B cell (primary cell): ENCODE results near the gene GNAI2. TPM values are rescaled to one million over a fixed set of nuclear protein-coding genes. Genes with fewer than 3 reads are reported as not detected.
A peak's percentile ranks its signal among the peaks of the same experiment; 100 is the strongest.

Experiments
- ATAC-seq: fragments of 200-7000 bp; cut with Tn5 transposase; one replicate; pipeline ENCODE4 v1.10.0; 2021; ENCODE audit warnings: low read depth, mild to moderate bottlenecking, moderate number of reproducible peaks, moderate library complexity
- CTCF ChIA-PET: fragments of 350-600 bp; sonication (Branson Sonifier 250); formaldehyde crosslinking; loops from one replicate; lab custom pipeline; 2021; ENCODE audit warnings: antibody characterized with exemption, inconsistent platforms; lab: Charles Lee
- POLR2A ChIA-PET: fragments of 350-600 bp; sonication (Branson Sonifier 250); formaldehyde crosslinking; loops from one replicate; lab custom pipeline; 2021; ENCODE audit warnings: antibody characterized with exemption; lab: Charles Lee
- DNase-seq: peaks from one replicate; pipeline ENCODE4 v3.0.0; 2013
- H2AFZ ChIP-seq: 2 replicates; pipeline ENCODE4 v1.6.1; 2012; ENCODE audit warnings: mild to moderate bottlenecking, low read depth, low read length; ENCODE audit not compliant: insufficient read depth, poor library complexity, severe bottlenecking
- H3K27ac ChIP-seq, 2 donors: 1 replicate in 1 of 2; 2 replicates in 1 of 2; pipeline ENCODE4 v1.5.1; 2012 to 2013; ENCODE audit warnings: low read length in 2 of 2, mild to moderate bottlenecking in 2 of 2, moderate library complexity in 1 of 2
- H3K27me3 ChIP-seq, 4 experiments: fragments of 200-600 bp in 1 of 4; sonication (generic) in 1 of 4; replicated peaks in 1 of 4; 1 replicate in 2 of 4; 2 replicates in 2 of 4; pipeline versions ENCODE4 v1.6.1 to v1.7.0; 2013 to 2016; ENCODE audit warnings: low read length in 3 of 4, mild to moderate bottlenecking in 2 of 4, mixed read lengths in 1 of 4, moderate library complexity in 1 of 4; ENCODE audit not compliant: insufficient read depth in 4 of 4, control insufficient read depth in 3 of 4; ENCODE audit errors: control extremely low read depth in 1 of 4
- H3K36me3 ChIP-seq, 2 experiments: replicated peaks in 1 of 2; 1 replicate in 1 of 2; 2 replicates in 1 of 2; pipeline versions ENCODE4 v1.6.1 to v1.7.1; 2013; ENCODE audit warnings: low read length in 1 of 2; ENCODE audit not compliant: insufficient read depth in 2 of 2, control insufficient read depth in 1 of 2; ENCODE audit errors: control extremely low read depth in 1 of 2, extremely low read depth in 1 of 2
- H3K4me1 ChIP-seq, 2 donors: fragments of 200-600 bp in 1 of 2; sonication (generic) in 1 of 2; 1 replicate in 1 of 2; 2 replicates in 1 of 2; pipeline versions ENCODE4 v1.5.1 to v1.6.1; 2013 to 2017; ENCODE audit warnings: low read length in 2 of 2; ENCODE audit not compliant: control insufficient read depth in 2 of 2, insufficient read depth in 2 of 2
- H3K4me2 ChIP-seq: replicated peaks from 2 replicates; pipeline ENCODE3; 2012; ENCODE audit warnings: mild to moderate bottlenecking, low read depth, low read length; ENCODE audit not compliant: poor library complexity, severe bottlenecking
- H3K4me3 ChIP-seq, 5 experiments: fragments of 200-600 bp in 1 of 5; sonication (generic) in 1 of 5; 1 replicate in 3 of 5; 2 replicates in 2 of 5; pipeline versions ENCODE4 v1.5.1 to v1.7.0; 2011 to 2016; ENCODE audit warnings: low read length in 4 of 5, mild to moderate bottlenecking in 4 of 5, low read depth in 2 of 5, control low read depth in 1 of 5, moderate library complexity in 1 of 5; ENCODE audit not compliant: insufficient read depth in 1 of 5; ENCODE audit errors: control extremely low read depth in 1 of 5, extremely low read depth in 1 of 5
- H3K79me2 ChIP-seq: fragments of 200-600 bp; sonication (generic); one replicate; pipeline ENCODE4 v1.6.0; 2016; ENCODE audit warnings: low read length; ENCODE audit not compliant: control insufficient read depth, insufficient read depth
- H3K9ac ChIP-seq: fragments of 200-600 bp; sonication (generic); 2 replicates; pipeline ENCODE4 v1.6.1; 2017; ENCODE audit warnings: mild to moderate bottlenecking, low read length, moderate library complexity
- H3K9me3 ChIP-seq, 3 donors: one replicate each; pipeline versions ENCODE4 v1.6.1 to v1.7.1; 2013; ENCODE audit warnings: low read length in 2 of 3; ENCODE audit not compliant: control insufficient read depth in 2 of 3, insufficient read depth in 1 of 3; ENCODE audit errors: control extremely low read depth in 1 of 3
- H4K20me1 ChIP-seq: 2 replicates; pipeline ENCODE4 v1.6.0; 2012; ENCODE audit warnings: mild to moderate bottlenecking, low read length; ENCODE audit not compliant: insufficient read depth, control insufficient read depth, poor library complexity, severe bottlenecking
- H3K27ac Mint-ChIP-seq: one replicate; pipeline ENCODE4 v1.8.0; 2021; ENCODE audit warnings: mixed read lengths
- H3K27me3 Mint-ChIP-seq: one replicate; pipeline ENCODE4 v1.8.0; 2021; ENCODE audit warnings: mixed read lengths
- H3K4me1 Mint-ChIP-seq: one replicate; pipeline ENCODE4 v1.8.0; 2021; ENCODE audit warnings: mixed read lengths
- H3K4me3 Mint-ChIP-seq: one replicate; pipeline ENCODE4 v1.8.0; 2021; ENCODE audit warnings: mixed read lengths
- H3K9me3 Mint-ChIP-seq: one replicate; pipeline ENCODE4 v1.8.0; 2022; ENCODE audit warnings: mixed read lengths; ENCODE audit not compliant: insufficient read depth
- EZH2 ChIP-seq: IDR thresholded peaks from 2 replicates; pipeline ENCODE4 v1.6.1; 2012; ENCODE audit warnings: borderline replicate concordance, low read depth, mild to moderate bottlenecking, moderate library complexity, low read length; ENCODE audit not compliant: insufficient read depth, poor library complexity, severe bottlenecking
- WGBS: methylation state at CpG from one replicate; pipeline ENCODE4 v1.1.5; 2013; ENCODE audit warnings: missing lambda C conversion rate; ENCODE audit not compliant: insufficient coverage; 5-methylcytosine and 5-hydroxymethylcytosine counted together
- intact Hi-C: fragments of 100-400 bp; cut with micrococcal nuclease; formaldehyde crosslinking; loops from one replicate; pipeline ENCODE4 v1.10.0; 2022
- polyA plus RNA-seq: library from polyadenylated mRNA; depleted of rRNA; stranded (reverse); fragments of >200 nt; gene quantifications from 2 replicates; pipeline ENCODE4 v1.2.3, GENCODE V29; 2012
- total RNA-seq, 2 donors: library from RNA; stranded (reverse); fragments of 120-200 nt in 1 of 2; gene quantifications; 1 replicate in 1 of 2; 2 replicates in 1 of 2; pipeline versions ENCODE4 v1.2.3 to v1.2.4, GENCODE V29; 2013 to 2022
- TF ChIP-seq, protein P1 (sequence below): fragments of 200-600 bp; IDR thresholded peaks from one replicate; pipeline ENCODE4 v1.8.0; 2022; ENCODE audit warnings: antibody characterized with exemption, mild to moderate bottlenecking

The GNAI2 gene
- total and polyA plus RNA-seq, 2 donors (not counting 1 experiment from before 2014, with no cell fraction given), result 302 to 491 TPM

DNA sequence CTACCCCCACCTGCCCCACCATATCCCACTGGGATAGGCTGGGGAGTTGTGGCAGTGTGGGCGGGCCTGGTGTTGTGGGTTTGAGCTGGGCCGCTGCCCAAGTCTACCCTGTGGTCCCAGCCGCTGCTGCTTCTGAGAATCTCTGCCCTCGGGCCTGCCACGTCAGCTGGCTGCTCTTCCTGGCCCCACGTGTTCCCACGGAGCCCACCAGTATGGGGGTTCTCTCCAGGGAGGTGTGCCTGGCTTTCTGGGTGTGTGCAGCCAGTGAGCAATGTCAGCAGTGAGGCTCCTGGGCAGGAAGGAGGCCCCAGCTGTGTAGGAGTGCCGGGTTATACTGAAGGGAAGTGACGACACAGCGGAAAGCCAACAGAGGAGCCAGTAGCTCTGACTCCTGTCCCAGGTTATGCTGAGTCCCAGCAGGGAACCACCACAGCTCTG, 10.5 kb downstream of the GNAI2 start:
- peak overlapping the region; percentile 76 to 86 for H3K27ac ChIP-seq
- peaks cover 0 to 56% of the 10 kb centered on the region in 2 experiments for H3K36me3 ChIP-seq
- intact Hi-C loops, result loop anchor here (1.0 to 2.0 kb wide), 6 partner anchors 8 to 52 kb away; partner anchors contain the start of gene IFRD2
- Mint-ChIP-seq H3K4me3 (peak overlapping the region; percentile 82), H3K27me3 (no peaks in the 10 kb centered on the region), H3K27ac (peak overlapping the region; percentile 89), H3K4me1 (peaks cover 82% of the 10 kb centered on the region), H3K9me3 (no peaks in the 10 kb centered on the region)
- peak overlapping the region in 4 of 5 experiments; percentile 37 to 50 (median 40) for H3K4me3 ChIP-seq
- peak overlapping the region; percentile 81 for H3K4me2 ChIP-seq
- no peaks in the 10 kb centered on the region for H3K27me3 ChIP-seq
- ATAC-seq, result peak; percentile 12
- WGBS, result 7% methylated on average over 10 of the region's 10 CpGs
- peaks cover 100% of the 10 kb centered on the region for H3K79me2 ChIP-seq
- no peak for DNase-seq
- H3K9me3 ChIP-seq, result no peaks in the 10 kb centered on the region
- CTCF ChIA-PET, result interaction anchor here (0.7 to 27.3 kb wide), 21 partner anchors 12 to 125 kb away, joined by 3 to 596 read pairs (median 4); partner anchors contain the start of genes GNAI2, GNAT1 and IFRD2
- H4K20me1 ChIP-seq, result peaks cover 96% of the 10 kb centered on the region
- H3K9ac ChIP-seq, result peak overlapping the region; percentile 52
- POLR2A ChIA-PET, result interaction anchor here (0.6 to 1.8 kb wide), 8 partner anchors 11 to 90 kb away, joined by 3 to 10 read pairs (median 4); partner anchors contain the start of gene GNAI2
- H2AFZ ChIP-seq, result no peak overlapping the region
- peaks cover 61 to 93% of the 10 kb centered on the region in 2 donors for H3K4me1 ChIP-seq
- no peak for TF ChIP-seq EZH2
- TF ChIP-seq, protein P1, sequence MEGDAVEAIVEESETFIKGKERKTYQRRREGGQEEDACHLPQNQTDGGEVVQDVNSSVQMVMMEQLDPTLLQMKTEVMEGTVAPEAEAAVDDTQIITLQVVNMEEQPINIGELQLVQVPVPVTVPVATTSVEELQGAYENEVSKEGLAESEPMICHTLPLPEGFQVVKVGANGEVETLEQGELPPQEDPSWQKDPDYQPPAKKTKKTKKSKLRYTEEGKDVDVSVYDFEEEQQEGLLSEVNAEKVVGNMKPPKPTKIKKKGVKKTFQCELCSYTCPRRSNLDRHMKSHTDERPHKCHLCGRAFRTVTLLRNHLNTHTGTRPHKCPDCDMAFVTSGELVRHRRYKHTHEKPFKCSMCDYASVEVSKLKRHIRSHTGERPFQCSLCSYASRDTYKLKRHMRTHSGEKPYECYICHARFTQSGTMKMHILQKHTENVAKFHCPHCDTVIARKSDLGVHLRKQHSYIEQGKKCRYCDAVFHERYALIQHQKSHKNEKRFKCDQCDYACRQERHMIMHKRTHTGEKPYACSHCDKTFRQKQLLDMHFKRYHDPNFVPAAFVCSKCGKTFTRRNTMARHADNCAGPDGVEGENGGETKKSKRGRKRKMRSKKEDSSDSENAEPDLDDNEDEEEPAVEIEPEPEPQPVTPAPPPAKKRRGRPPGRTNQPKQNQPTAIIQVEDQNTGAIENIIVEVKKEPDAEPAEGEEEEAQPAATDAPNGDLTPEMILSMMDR, result peak; percentile 50

DNA sequence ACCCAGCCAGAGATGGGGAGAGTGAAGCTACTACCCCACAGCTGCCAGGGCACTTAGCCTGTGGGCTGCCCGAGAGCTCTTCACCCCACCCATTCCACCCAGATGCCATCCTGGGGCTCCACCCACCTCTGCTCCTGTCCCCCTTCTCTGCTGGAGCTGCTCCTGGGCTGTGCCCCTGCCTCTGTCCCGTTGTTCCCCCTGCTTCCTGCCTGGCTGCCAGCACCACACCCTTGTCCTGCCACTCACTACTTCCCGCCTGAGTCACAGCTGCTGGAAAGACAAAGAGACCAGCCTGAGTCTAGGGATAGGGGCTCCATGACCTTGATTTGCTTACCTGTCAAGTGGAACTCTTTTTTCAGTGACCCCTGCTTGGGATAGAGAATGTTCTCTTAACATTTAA, 12.4 kb downstream of the GNAI2 start:
- H3K27me3 ChIP-seq, result no peaks in the 10 kb centered on the region
- peaks cover 0 to 71% of the 10 kb centered on the region in 2 experiments for H3K36me3 ChIP-seq
- H3K4me3 Mint-ChIP-seq, result no peak overlapping the region
- H2AFZ ChIP-seq, result no peak overlapping the region
- no peak overlapping the region for H3K4me3 ChIP-seq
- H3K9me3 Mint-ChIP-seq, result no peaks in the 10 kb centered on the region
- H3K4me1 ChIP-seq, result peaks cover 42 to 77% of the 10 kb centered on the region in 2 donors
- H3K79me2 ChIP-seq, result peaks cover 100% of the 10 kb centered on the region
- CTCF ChIA-PET, result interaction anchor here (0.7 to 27.3 kb wide), 6 partner anchors 10 to 73 kb away, joined by 3 to 596 read pairs (median 40); partner anchors contain the start of genes GNAI2 and GNAT1
- POLR2A ChIA-PET, result no interaction called here
- H3K27ac Mint-ChIP-seq, result peak overlapping the region; percentile 70
- intact Hi-C loops, result no loop called here
- no peaks in the 10 kb centered on the region for H3K27me3 Mint-ChIP-seq
- peaks cover 66% of the 10 kb centered on the region for H3K4me1 Mint-ChIP-seq
- TF ChIP-seq, protein P1, result no peak
- no peak for TF ChIP-seq EZH2
- ATAC-seq (no peak), DNase-seq (no peak)
- WGBS, result 58% methylated on average over 3 of the region's 3 CpGs
- H3K4me2 ChIP-seq, result peak overlapping the region; percentile 0
- no peak overlapping the region for H3K9ac ChIP-seq
- peaks cover 98% of the 10 kb centered on the region for H4K20me1 ChIP-seq
- peak overlapping the region in 1 of 2 donors; percentile 45 for H3K27ac ChIP-seq
- H3K9me3 ChIP-seq, result no peaks in the 10 kb centered on the region
